Breast epithelium (tissue), 3 donors: ENCODE results near the gene AP2A1.

Experiments
- POLR2A ChIP-seq: fragments of 450-650 bp; IDR thresholded peaks from one replicate; pipeline ENCODE4 v1.6.1; 2016; ENCODE audit warnings: antibody characterized with exemption, mild to moderate bottlenecking, moderate library complexity
- TF ChIP-seq, protein P1 (sequence below), 3 donors: fragments of 450-650 bp; IDR thresholded peaks; one replicate each; pipeline ENCODE4 v1.5.1; 2016 to 2017; ENCODE audit warnings: antibody characterized with exemption in 3 of 3, mild to moderate bottlenecking in 3 of 3, moderate library complexity in 3 of 3

GRCh38 chr19:49833599-49833998, 66.8 kb downstream of the AP2A1 start:
- TF ChIP-seq, protein P1, sequence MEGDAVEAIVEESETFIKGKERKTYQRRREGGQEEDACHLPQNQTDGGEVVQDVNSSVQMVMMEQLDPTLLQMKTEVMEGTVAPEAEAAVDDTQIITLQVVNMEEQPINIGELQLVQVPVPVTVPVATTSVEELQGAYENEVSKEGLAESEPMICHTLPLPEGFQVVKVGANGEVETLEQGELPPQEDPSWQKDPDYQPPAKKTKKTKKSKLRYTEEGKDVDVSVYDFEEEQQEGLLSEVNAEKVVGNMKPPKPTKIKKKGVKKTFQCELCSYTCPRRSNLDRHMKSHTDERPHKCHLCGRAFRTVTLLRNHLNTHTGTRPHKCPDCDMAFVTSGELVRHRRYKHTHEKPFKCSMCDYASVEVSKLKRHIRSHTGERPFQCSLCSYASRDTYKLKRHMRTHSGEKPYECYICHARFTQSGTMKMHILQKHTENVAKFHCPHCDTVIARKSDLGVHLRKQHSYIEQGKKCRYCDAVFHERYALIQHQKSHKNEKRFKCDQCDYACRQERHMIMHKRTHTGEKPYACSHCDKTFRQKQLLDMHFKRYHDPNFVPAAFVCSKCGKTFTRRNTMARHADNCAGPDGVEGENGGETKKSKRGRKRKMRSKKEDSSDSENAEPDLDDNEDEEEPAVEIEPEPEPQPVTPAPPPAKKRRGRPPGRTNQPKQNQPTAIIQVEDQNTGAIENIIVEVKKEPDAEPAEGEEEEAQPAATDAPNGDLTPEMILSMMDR (IDR thresholded peaks at IDR 0.05): no peak
- TF ChIP-seq POLR2A: no peak
